Endothelial cell of umbilical vein (primary cell): ENCODE results near the gene RIMS3. TPM values are rescaled to one million over a fixed set of nuclear protein-coding genes. Genes with fewer than 3 reads are reported as not detected.

Source experiments
- BruUV-seq: library from RNA; stranded (reverse); fragments of 400-500 nt; replicated peaks from 2 replicates; lab custom pipeline; 2021; lab: Mats Ljungman, UMichigan
- CTCF ChIA-PET: fragments of 300-600, 350-600 bp; sonication (Branson Sonifier 250); formaldehyde crosslinking; loops from one replicate; lab custom pipeline; 2021; ENCODE audit warnings: antibody characterized with exemption, inconsistent platforms; lab: Charles Lee
- POLR2A ChIA-PET: fragments of 300-600, 350-600 bp; sonication (Branson Sonifier 250); formaldehyde crosslinking; loops from one replicate; lab custom pipeline; 2021; ENCODE audit warnings: antibody characterized with exemption, inconsistent platforms; lab: Charles Lee
- DNase-seq: peaks from one replicate; pipeline ENCODE4 v3.0.0-alpha.2; 2011; ENCODE audit warnings: low read depth, low spot score
- FAIRE-seq: peaks from 2 replicates; lab custom pipeline; 2011; peaks lifted over from hg19 to GRCh38; lab: Jason Lieb, UNC
- H2AFZ ChIP-seq: 2 replicates; pipeline ENCODE4 v1.6.0; 2012; ENCODE audit warnings: low read depth, low read length, control low read depth, inconsistent platforms
- H3K27ac ChIP-seq: 2 replicates; pipeline ENCODE4 v1.5.1; 2011; ENCODE audit warnings: low read depth, mild to moderate bottlenecking, control low read depth, low read length, moderate library complexity; ENCODE audit not compliant: insufficient read depth
- H3K27me3 ChIP-seq, 2 experiments: 2 replicates each; pipeline versions ENCODE4 v1.6.0 to v1.6.1; 2011; ENCODE audit warnings: low read length in 2 of 2, mixed read lengths in 1 of 2; ENCODE audit not compliant: control insufficient read depth in 2 of 2, insufficient read depth in 2 of 2
- H3K36me3 ChIP-seq, 2 experiments: 2 replicates in 1 of 2; 3 replicates in 1 of 2; pipeline ENCODE4 v1.5.1; 2011; ENCODE audit warnings: low read length in 2 of 2, mild to moderate bottlenecking in 1 of 2, moderate library complexity in 1 of 2; ENCODE audit not compliant: control insufficient read depth in 2 of 2, insufficient read depth in 2 of 2; ENCODE audit errors: extremely low read depth in 1 of 2
- H3K4me1 ChIP-seq: 3 replicates; pipeline ENCODE4 v1.5.1; 2011; ENCODE audit warnings: mild to moderate bottlenecking, low read length; ENCODE audit not compliant: control insufficient read depth, insufficient read depth; ENCODE audit errors: extremely low read depth
- H3K4me2 ChIP-seq: 2 replicates; pipeline ENCODE4 v1.6.1; 2011; ENCODE audit warnings: low read length, control low read depth, mixed read lengths; ENCODE audit not compliant: insufficient read depth
- H3K4me3 ChIP-seq, 3 experiments: fragments of 200-600 bp in 1 of 3; sonication (generic), shearing (Covaris generic) in 1 of 3; replicated peaks in 1 of 3; 2 replicates each; pipeline ENCODE4 v1.5.1; 2011 to 2016; ENCODE audit warnings: control low read depth in 3 of 3, low read length in 3 of 3, mild to moderate bottlenecking in 2 of 3, inconsistent platforms in 1 of 3, low read depth in 1 of 3, moderate library complexity in 1 of 3; ENCODE audit not compliant: insufficient read depth in 1 of 3
- H3K79me2 ChIP-seq: 2 replicates; pipeline ENCODE4 v1.6.0; 2012; ENCODE audit warnings: low read length, inconsistent platforms; ENCODE audit not compliant: control insufficient read depth, insufficient read depth
- H3K9ac ChIP-seq: replicated peaks from 2 replicates; pipeline ENCODE3; 2011; ENCODE audit warnings: low read length, control low read depth; ENCODE audit not compliant: insufficient read depth; ENCODE audit errors: extremely low read depth
- H3K9me1 ChIP-seq: replicated peaks from 3 replicates; pipeline ENCODE4 v1.6.0; 2011; ENCODE audit warnings: mild to moderate bottlenecking, low read length; ENCODE audit not compliant: control insufficient read depth, insufficient read depth; ENCODE audit errors: extremely low read depth
- H3K9me3 ChIP-seq: replicated peaks from 2 replicates; pipeline ENCODE4 v1.5.1; 2012; ENCODE audit warnings: low read length, inconsistent platforms; ENCODE audit not compliant: control insufficient read depth, insufficient read depth
- H4K20me1 ChIP-seq: replicated peaks from 2 replicates; pipeline ENCODE3; 2011; ENCODE audit warnings: mild to moderate bottlenecking, low read length; ENCODE audit not compliant: control insufficient read depth, insufficient read depth; ENCODE audit errors: extremely low read depth
- EZH2 ChIP-seq: IDR thresholded peaks from 2 replicates; pipeline ENCODE4 v1.6.1; 2012; ENCODE audit warnings: borderline replicate concordance, low read depth, mild to moderate bottlenecking, moderate library complexity, low read length, inconsistent platforms; ENCODE audit not compliant: severe bottlenecking
- FOS ChIP-seq: IDR thresholded peaks from 2 replicates; pipeline ENCODE4 v1.6.1; 2011; ENCODE audit warnings: mild to moderate bottlenecking, low read length, moderate library complexity, borderline replicate concordance; ENCODE audit not compliant: insufficient read depth
- GATA2 ChIP-seq: IDR thresholded peaks from 2 replicates; pipeline ENCODE4 v1.7.0; 2011; ENCODE audit warnings: low read depth, mild to moderate bottlenecking, moderate library complexity, mixed read lengths, low read length; ENCODE audit not compliant: insufficient read length, insufficient read depth
- JUN ChIP-seq: IDR thresholded peaks from 2 replicates; pipeline ENCODE4 v1.6.1; 2011; ENCODE audit warnings: borderline replicate concordance, low read depth; ENCODE audit not compliant: insufficient read length, insufficient read depth
- MYC ChIP-seq: IDR thresholded peaks from one replicate; pipeline ENCODE4 v1.6.1; 2011; ENCODE audit warnings: mild to moderate bottlenecking, low read depth, low read length
- POLR2A ChIP-seq: IDR thresholded peaks from 2 replicates; pipeline ENCODE4 v1.6.1; 2012; ENCODE audit warnings: low read depth, mild to moderate bottlenecking, control low read depth, low read length
- POLR2AphosphoS5 ChIP-seq: IDR thresholded peaks from 2 replicates; pipeline ENCODE4 v1.6.1; 2012; ENCODE audit warnings: low read depth, mild to moderate bottlenecking, control low read depth, low read length, moderate library complexity; ENCODE audit not compliant: insufficient read depth
- dilution Hi-C: fragments of 300-500 bp; cut with MboI; formaldehyde crosslinking; loops from one replicate; pipeline ENCODE4 v1.15.0; 2019; ENCODE audit warnings: low sequenced_read_pairs; ENCODE audit not compliant: extremely low pct_ligation_motif_present
- intact Hi-C: fragments of 100-400 bp; cut with micrococcal nuclease; formaldehyde crosslinking; loops from one replicate; pipeline ENCODE4 v1.10.0; 2022
- polyA plus RNA-seq, 4 experiments: library from polyadenylated mRNA; depleted of rRNA in 3 of 4; stranded (reverse) in 3 of 4; unstranded in 1 of 4; fragments of >200 nt; gene quantifications; 2 replicates each; pipeline versions ENCODE4 v1.2.1 to v1.2.3, GENCODE V29; 2011 to 2012; ENCODE audit warnings: missing spikeins in 1 of 4
- total RNA-seq: library from RNA; stranded (reverse); gene quantifications from 2 replicates; pipeline ENCODE4 v1.2.3, GENCODE V29; 2021
- TF ChIP-seq, protein P1 (sequence below): IDR thresholded peaks from 2 replicates; pipeline ENCODE4 v1.6.1; 2011; ENCODE audit not compliant: insufficient read depth, insufficient read length
- TF ChIP-seq, protein P2 (sequence below), 2 donors: IDR thresholded peaks; 1 replicate in 1 of 2; 2 replicates in 1 of 2; pipeline ENCODE4 v1.5.1; 2011; ENCODE audit warnings: low read length in 2 of 2, mild to moderate bottlenecking in 2 of 2, moderate library complexity in 2 of 2, control low read depth in 1 of 2, inconsistent platforms in 1 of 2, low read depth in 1 of 2; ENCODE audit not compliant: insufficient read depth in 1 of 2; ENCODE audit errors: extremely low read depth in 1 of 2

Gene RIMS3
- total and polyA plus RNA-seq, 2 donors (not counting 3 experiments of a cell fraction or from before 2014, with no cell fraction given), result 0.14 to 0.15 TPM

DNA sequence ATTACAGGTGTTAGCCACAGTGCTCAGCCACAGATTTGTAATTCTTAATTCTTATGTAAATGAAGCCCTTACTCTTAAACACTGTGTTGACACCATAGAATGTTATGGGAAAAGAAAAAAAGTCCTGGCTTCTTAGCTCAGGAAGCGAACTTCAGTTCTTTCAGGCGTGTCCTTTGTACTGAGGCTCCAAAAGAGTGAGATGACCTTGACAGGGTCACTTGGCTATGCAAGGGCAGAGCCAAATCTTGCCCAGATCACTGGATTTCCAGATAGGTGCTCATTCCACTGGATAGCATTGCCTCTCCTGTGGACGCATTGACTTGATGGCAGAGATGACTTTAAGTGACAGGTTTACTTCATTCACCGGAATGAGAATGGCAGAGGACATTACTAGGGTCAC, 30.8 kb upstream of the RIMS3 start:
- dilution Hi-C loops, result no loop called here

More for the DNA sequence above, 30.8 kb upstream of the RIMS3 start:
- H4K20me1 ChIP-seq, result no peaks in the 10 kb centered on the region
- H3K4me1 ChIP-seq, result peaks cover 11% of the 10 kb centered on the region
- no peaks in the 10 kb centered on the region for H3K9me3 ChIP-seq
- DNase-seq (no peak), FAIRE-seq (no peak)
- H3K4me2 ChIP-seq, result no peak overlapping the region
- H3K9me1 ChIP-seq, result no peaks in the 10 kb centered on the region
- TF ChIP-seq JUN (no peak), POLR2AphosphoS5 (no peak), MYC (no peak), POLR2A (no peak), EZH2 (no peak), GATA2 (no peak), FOS (no peak)
- TF ChIP-seq, protein P1, sequence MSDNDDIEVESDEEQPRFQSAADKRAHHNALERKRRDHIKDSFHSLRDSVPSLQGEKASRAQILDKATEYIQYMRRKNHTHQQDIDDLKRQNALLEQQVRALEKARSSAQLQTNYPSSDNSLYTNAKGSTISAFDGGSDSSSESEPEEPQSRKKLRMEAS, result no peak
- TF ChIP-seq, protein P2, sequence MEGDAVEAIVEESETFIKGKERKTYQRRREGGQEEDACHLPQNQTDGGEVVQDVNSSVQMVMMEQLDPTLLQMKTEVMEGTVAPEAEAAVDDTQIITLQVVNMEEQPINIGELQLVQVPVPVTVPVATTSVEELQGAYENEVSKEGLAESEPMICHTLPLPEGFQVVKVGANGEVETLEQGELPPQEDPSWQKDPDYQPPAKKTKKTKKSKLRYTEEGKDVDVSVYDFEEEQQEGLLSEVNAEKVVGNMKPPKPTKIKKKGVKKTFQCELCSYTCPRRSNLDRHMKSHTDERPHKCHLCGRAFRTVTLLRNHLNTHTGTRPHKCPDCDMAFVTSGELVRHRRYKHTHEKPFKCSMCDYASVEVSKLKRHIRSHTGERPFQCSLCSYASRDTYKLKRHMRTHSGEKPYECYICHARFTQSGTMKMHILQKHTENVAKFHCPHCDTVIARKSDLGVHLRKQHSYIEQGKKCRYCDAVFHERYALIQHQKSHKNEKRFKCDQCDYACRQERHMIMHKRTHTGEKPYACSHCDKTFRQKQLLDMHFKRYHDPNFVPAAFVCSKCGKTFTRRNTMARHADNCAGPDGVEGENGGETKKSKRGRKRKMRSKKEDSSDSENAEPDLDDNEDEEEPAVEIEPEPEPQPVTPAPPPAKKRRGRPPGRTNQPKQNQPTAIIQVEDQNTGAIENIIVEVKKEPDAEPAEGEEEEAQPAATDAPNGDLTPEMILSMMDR (IDR thresholded peaks at IDR 0.05; ENCODE audit: extremely low read depth in 1 of 2, insufficient read depth in 1 of 2, low read depth in 1 of 2, low read length in 2 of 2), result no peak
- H3K79me2 ChIP-seq, result peaks cover 68% of the 10 kb centered on the region
- H3K4me3 ChIP-seq, result no peak overlapping the region
- no peak overlapping the region for H3K9ac ChIP-seq
- H3K27ac ChIP-seq, result no peak overlapping the region
- ChIA-PET CTCF (no interaction called here), POLR2A (no interaction called here)
- H2AFZ ChIP-seq, result no peak overlapping the region
- intact Hi-C loops, result no loop called here
- H3K27me3 ChIP-seq, result no peaks in the 10 kb centered on the region
- no TSS peak for BruUV-seq
- H3K36me3 ChIP-seq, result no peaks in the 10 kb centered on the region
